ENCODE measurements around the gene BMP4. TPM values are rescaled to one million over a fixed set of nuclear protein-coding genes. Genes with fewer than 3 reads are reported as not detected.

Gene BMP4
- total RNA-seq, 2 donors from 2014 or later = 11.7 to 14.5 TPM

- Histone ChIP-seq H3K9ac (ENCODE audit: low read depth in 2 of 2, low read length in 2 of 2) (no peak overlapping the region), H3K9me3 (no peaks in the 10 kb centered on the region), H3K4me3 (no peak overlapping the region), H3K27ac (no peak overlapping the region), H3K27me3 (no peaks in the 10 kb centered on the region), H3K4me1 (no peaks in the 10 kb centered on the region), H3K36me3 (no peaks in the 10 kb centered on the region)
- TF ChIP-seq, protein P1, sequence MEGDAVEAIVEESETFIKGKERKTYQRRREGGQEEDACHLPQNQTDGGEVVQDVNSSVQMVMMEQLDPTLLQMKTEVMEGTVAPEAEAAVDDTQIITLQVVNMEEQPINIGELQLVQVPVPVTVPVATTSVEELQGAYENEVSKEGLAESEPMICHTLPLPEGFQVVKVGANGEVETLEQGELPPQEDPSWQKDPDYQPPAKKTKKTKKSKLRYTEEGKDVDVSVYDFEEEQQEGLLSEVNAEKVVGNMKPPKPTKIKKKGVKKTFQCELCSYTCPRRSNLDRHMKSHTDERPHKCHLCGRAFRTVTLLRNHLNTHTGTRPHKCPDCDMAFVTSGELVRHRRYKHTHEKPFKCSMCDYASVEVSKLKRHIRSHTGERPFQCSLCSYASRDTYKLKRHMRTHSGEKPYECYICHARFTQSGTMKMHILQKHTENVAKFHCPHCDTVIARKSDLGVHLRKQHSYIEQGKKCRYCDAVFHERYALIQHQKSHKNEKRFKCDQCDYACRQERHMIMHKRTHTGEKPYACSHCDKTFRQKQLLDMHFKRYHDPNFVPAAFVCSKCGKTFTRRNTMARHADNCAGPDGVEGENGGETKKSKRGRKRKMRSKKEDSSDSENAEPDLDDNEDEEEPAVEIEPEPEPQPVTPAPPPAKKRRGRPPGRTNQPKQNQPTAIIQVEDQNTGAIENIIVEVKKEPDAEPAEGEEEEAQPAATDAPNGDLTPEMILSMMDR (IDR thresholded peaks at IDR 0.05) = no peak
- DNase-seq = no peak
- intact Hi-C loops (cut with DNase I) = no loop called here
Observed at GRCh38 chr14:53915364-53916014, 41.1 kb downstream of the BMP4 start.

DNA sequence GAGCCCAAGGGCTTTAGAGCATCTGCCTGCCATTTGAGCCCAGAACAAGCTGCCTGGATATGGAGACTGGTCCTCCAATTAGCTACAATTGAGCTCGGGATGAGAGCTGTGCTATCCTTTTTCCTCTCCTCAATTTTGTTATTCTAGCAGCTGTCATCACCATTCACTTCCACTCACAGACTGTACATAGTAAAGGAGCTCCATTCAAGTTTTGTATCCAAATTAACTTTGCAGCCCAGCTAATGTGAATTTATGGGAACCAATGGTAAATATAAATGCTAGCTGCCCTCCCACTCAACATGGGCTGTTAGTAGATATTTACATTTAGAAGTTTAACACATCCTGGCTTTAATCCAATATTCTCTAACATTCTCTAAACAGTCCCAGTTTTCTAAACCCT is 44.6 kb downstream of the BMP4 start:
- Histone ChIP-seq H3K27me3 (no peaks in the 10 kb centered on the region), H3K9ac (ENCODE audit: low read depth in 2 of 2, low read length in 2 of 2) (no peak overlapping the region), H3K9me3 (no peaks in the 10 kb centered on the region), H3K4me3 (no peak overlapping the region), H3K27ac (no peak overlapping the region), H3K4me1 (no peaks in the 10 kb centered on the region), H3K36me3 (no peaks in the 10 kb centered on the region)
- TF ChIP-seq, protein P1 (IDR thresholded peaks at IDR 0.05) = no peak
- intact Hi-C loops (cut with DNase I) = no loop called here
- DNase-seq = no peak

GRCh38 chr14:53908416-53908815 is 48.2 kb downstream of the BMP4 start:
- Histone ChIP-seq H3K27ac (no peak overlapping the region), H3K4me1 (no peaks in the 10 kb centered on the region), H3K9ac (ENCODE audit: low read depth in 2 of 2, low read length in 2 of 2) (no peak overlapping the region), H3K27me3 (no peaks in the 10 kb centered on the region), H3K36me3 (no peaks in the 10 kb centered on the region), H3K9me3 (no peaks in the 10 kb centered on the region), H3K4me3 (no peak overlapping the region)
- intact Hi-C loops (cut with DNase I) = no loop called here
- DNase-seq = no peak
- TF ChIP-seq, protein P1 (IDR thresholded peaks at IDR 0.05) = no peak

GRCh38 chr14:53902307-53902706 is 54.3 kb downstream of the BMP4 start:
- Histone ChIP-seq H3K9me3 (no peaks in the 10 kb centered on the region), H3K36me3 (no peaks in the 10 kb centered on the region), H3K27me3 (no peaks in the 10 kb centered on the region), H3K27ac (no peak overlapping the region), H3K4me1 (no peaks in the 10 kb centered on the region), H3K4me3 (no peak overlapping the region), H3K9ac (ENCODE audit: low read depth in 2 of 2, low read length in 2 of 2) (no peak overlapping the region)
- TF ChIP-seq, protein P1 (IDR thresholded peaks at IDR 0.05) = no peak
- intact Hi-C loops (cut with DNase I) = no loop called here
- DNase-seq = no peak

GRCh38 chr14:53900499-53900898 is 56.1 kb downstream of the BMP4 start:
- intact Hi-C loops (cut with DNase I) = no loop called here
- Histone ChIP-seq H3K27ac (no peak overlapping the region), H3K36me3 (no peaks in the 10 kb centered on the region), H3K4me3 (no peak overlapping the region), H3K4me1 (no peaks in the 10 kb centered on the region), H3K9me3 (no peaks in the 10 kb centered on the region), H3K9ac (ENCODE audit: low read depth in 2 of 2, low read length in 2 of 2) (no peak overlapping the region), H3K27me3 (no peaks in the 10 kb centered on the region)
- DNase-seq = peak; percentile 34
- TF ChIP-seq, protein P1 (IDR thresholded peaks at IDR 0.05) = no peak

Small RNAs within 50 kb of the gene (microRNA-seq; reads per million reads assigned to microRNA genes)
- 4.4 reads per million for gene MIR5580

Data from colonic mucosa (tissue), 4 donors.